GM23248 (cell line): ENCODE measurements around the gene SLC29A1. TPM values are rescaled to one million over a fixed set of nuclear protein-coding genes. Genes with fewer than 3 reads are reported as not detected.
"Not testable (repeated sequence)": the region's sequence is repeated elsewhere in the genome, so short reads cannot be mapped to it uniquely, and the experiment has no call there.

Source experiments
- DNase-seq: peaks from one replicate; pipeline ENCODE4 v3.0.0-alpha.2; 2015
- H2AFZ ChIP-seq: fragments of 200-600 bp; sonication (generic); 2 replicates; pipeline ENCODE4 v1.6.1; 2016; ENCODE audit warnings: antibody characterized with exemption
- H3F3A ChIP-seq: fragments of 200-600 bp; sonication (generic); 2 replicates; pipeline ENCODE4 v1.6.1; 2016; ENCODE audit warnings: mild to moderate bottlenecking, antibody characterized with exemption, mixed run types; ENCODE audit not compliant: insufficient read depth
- H3K27ac ChIP-seq: fragments of 200-600 bp; sonication (generic); 2 replicates; pipeline ENCODE4 v1.5.1; 2016; ENCODE audit warnings: mild to moderate bottlenecking
- H3K27me3 ChIP-seq: fragments of 200-600 bp; sonication (generic); replicated peaks from 2 replicates; pipeline ENCODE4 v1.6.1; 2016; ENCODE audit warnings: mild to moderate bottlenecking; ENCODE audit not compliant: insufficient read depth
- H3K36me3 ChIP-seq: fragments of 200-600 bp; sonication (generic); 2 replicates; pipeline ENCODE4 v1.6.1; 2016; ENCODE audit warnings: low read depth, mild to moderate bottlenecking
- H3K4me1 ChIP-seq: fragments of 200-600 bp; sonication (generic); 2 replicates; pipeline ENCODE4 v1.6.1; 2016; ENCODE audit warnings: mild to moderate bottlenecking; ENCODE audit not compliant: insufficient read depth
- H3K4me2 ChIP-seq: fragments of 200-600 bp; sonication (generic); one replicate; pipeline ENCODE4 v1.6.1; 2016; ENCODE audit warnings: mild to moderate bottlenecking; ENCODE audit not compliant: unreplicated experiment
- H3K4me3 ChIP-seq: fragments of 200-600 bp; sonication (generic); 2 replicates; pipeline ENCODE4 v1.5.1; 2016; ENCODE audit warnings: mild to moderate bottlenecking
- H3K79me2 ChIP-seq: fragments of 200-600 bp; sonication (generic); 2 replicates; pipeline ENCODE4 v1.6.1; 2016; ENCODE audit warnings: mild to moderate bottlenecking; ENCODE audit not compliant: insufficient read depth
- H3K9ac ChIP-seq: fragments of 200-600 bp; sonication (generic); 2 replicates; pipeline ENCODE4 v1.6.1; 2016; ENCODE audit warnings: mild to moderate bottlenecking
- H3K9me2 ChIP-seq: fragments of 200-600 bp; sonication (generic); 2 replicates; pipeline ENCODE4 v1.6.1; 2016; ENCODE audit warnings: mixed run types, mild to moderate bottlenecking, moderate library complexity; ENCODE audit not compliant: insufficient read depth
- H3K9me3 ChIP-seq: fragments of 200-600 bp; sonication (generic); one replicate; pipeline ENCODE4 v1.6.1; 2017; ENCODE audit warnings: low read depth
- H4K20me1 ChIP-seq: fragments of 200-600 bp; sonication (generic); 2 replicates; pipeline ENCODE4 v1.6.0; 2016; ENCODE audit not compliant: insufficient read depth
- EZH2 ChIP-seq: fragments of 200-600 bp; sonication (generic); IDR thresholded peaks from 2 replicates; pipeline ENCODE4 v1.6.1; 2018; ENCODE audit warnings: antibody characterized with exemption, mild to moderate bottlenecking; ENCODE audit not compliant: insufficient read depth, poor library complexity, severe bottlenecking
- EZH2phosphoT487 ChIP-seq: fragments of 200-600 bp; sonication (generic); IDR thresholded peaks from 2 replicates; pipeline ENCODE4 v1.6.1; 2018; ENCODE audit warnings: antibody characterized with exemption, moderate library complexity, mild to moderate bottlenecking, low read depth; ENCODE audit not compliant: insufficient read depth
- WGBS, 2 experiments: methylation state at CpG; one replicate each; pipeline ENCODE4 v1.1.6; 2015 to 2017; ENCODE audit warnings: low lambda C conversion rate in 2 of 2, low coverage in 1 of 2; ENCODE audit errors: missing lambda C conversion rate in 2 of 2; 5-methylcytosine and 5-hydroxymethylcytosine counted together
- in situ Hi-C: fragments of 300-500 bp; cut with MboI; formaldehyde crosslinking; loops from 2 replicates; pipeline ENCODE4 v1.15.0; 2020
- polyA plus RNA-seq: library from polyadenylated mRNA; unstranded; fragments of >200 nt; fragmentation: Nextera tagmentation; extraction: Ambion mirVana; gene quantifications from 2 replicates; pipeline ENCODE4 v1.2.1, GENCODE V29; 2016
- total RNA-seq: library from RNA; depleted of rRNA; stranded (reverse); fragments of >200 nt; shearing (Covaris generic); gene quantifications from 2 replicates; pipeline ENCODE4 v1.2.3, GENCODE V29; 2014

SLC29A1 gene
- total and polyA plus RNA-seq, 2 experiments from 2014 or later, result 12.2 to 18.4 TPM

DNA sequence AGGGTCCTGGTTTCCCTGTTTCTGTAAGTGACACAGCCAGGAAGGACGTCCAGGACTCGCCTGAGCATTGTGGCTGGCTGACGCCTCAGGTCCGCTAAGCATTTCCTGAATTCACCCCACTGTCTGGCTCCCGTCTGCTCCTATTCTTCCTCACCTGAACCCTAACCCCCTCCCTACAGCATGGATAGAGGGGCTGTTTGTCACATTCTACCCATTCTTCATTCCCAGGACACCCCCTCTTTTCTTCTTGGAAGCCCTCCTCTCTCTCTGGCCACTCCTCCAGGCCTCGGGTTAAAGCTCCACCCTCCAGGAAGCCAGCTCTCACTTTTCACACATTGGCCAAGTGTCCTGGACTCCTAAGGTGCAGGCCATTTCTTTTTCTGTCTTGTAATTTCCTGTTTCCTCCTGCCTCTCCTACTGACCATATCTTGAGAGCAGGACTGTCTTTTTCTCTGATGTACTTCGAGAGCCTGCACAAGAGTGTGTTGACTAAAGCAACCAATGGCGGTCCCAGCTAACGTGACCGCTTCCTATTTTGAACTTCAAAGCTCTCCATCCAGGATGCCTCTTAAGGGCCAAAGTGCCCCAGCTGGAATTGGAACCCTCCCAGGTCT lies 30.9 kb upstream of the SLC29A1 start:
- Histone ChIP-seq H3K36me3 (no peaks in the 10 kb centered on the region), H3K4me1 (no peaks in the 10 kb centered on the region), H3K27ac (no peak overlapping the region), H4K20me1 (no peaks in the 10 kb centered on the region), H3K27me3 (no peaks in the 10 kb centered on the region), H3K4me3 (no peak overlapping the region), H2AFZ (no peak overlapping the region), H3K9me2 (no peaks in the 10 kb centered on the region), H3K9ac (no peak overlapping the region), H3K4me2 (no peak overlapping the region), H3K79me2 (no peaks in the 10 kb centered on the region), H3K9me3 (no peaks in the 10 kb centered on the region), H3F3A (no peaks in the 10 kb centered on the region)
- in situ Hi-C loops, result no loop called here
- TF ChIP-seq EZH2phosphoT487, result no peak
- no peak for TF ChIP-seq EZH2
- 73 to 82% methylated on average over 10 of the region's 10 CpGs for WGBS, 2 experiments
- DNase-seq, result no peak

DNA sequence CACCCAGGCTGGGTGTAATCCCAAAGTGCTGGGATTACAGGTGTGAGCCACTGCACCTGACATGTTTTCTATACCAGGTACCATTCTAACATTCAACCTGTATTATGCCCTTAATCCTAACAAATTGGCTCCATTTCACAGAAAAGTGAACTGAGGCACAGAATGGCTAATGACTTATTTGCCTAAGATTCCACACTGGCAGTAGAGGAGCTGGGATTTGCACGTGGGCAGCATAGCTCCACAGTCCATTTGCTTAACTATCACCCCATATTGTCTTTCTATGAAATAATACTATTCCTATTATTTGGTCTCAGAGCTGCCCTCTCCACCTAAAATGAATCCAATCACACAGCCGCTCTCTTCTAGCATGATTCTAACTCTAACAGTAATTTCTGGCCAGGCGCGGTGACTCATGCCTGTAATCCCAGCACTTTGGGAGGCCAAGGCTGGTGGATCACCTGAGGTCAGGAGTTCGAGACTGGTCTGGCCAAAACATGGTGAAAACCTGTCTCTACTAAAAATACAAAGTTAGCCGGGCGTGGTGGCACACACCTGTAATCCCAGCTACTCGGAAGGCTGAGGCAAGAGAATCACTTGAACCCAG lies 30.0 kb upstream of the SLC29A1 start:
- Histone ChIP-seq H3K36me3 (no peaks in the 10 kb centered on the region), H3K4me2 (no peak overlapping the region), H3K4me1 (no peaks in the 10 kb centered on the region), H3K9me3 (no peaks in the 10 kb centered on the region), H2AFZ (no peak overlapping the region), H4K20me1 (no peaks in the 10 kb centered on the region), H3K27me3 (no peaks in the 10 kb centered on the region), H3K9me2 (no peaks in the 10 kb centered on the region), H3K27ac (no peak overlapping the region), H3K9ac (no peak overlapping the region), H3K79me2 (no peaks in the 10 kb centered on the region), H3F3A (no peaks in the 10 kb centered on the region), H3K4me3 (no peak overlapping the region)
- in situ Hi-C loops, result no loop called here
- TF ChIP-seq EZH2phosphoT487 (no peak), EZH2 (no peak)
- no peak for DNase-seq
- WGBS, 2 experiments, result 84 to 87% methylated on average over 8 of the region's 8 CpGs

DNA sequence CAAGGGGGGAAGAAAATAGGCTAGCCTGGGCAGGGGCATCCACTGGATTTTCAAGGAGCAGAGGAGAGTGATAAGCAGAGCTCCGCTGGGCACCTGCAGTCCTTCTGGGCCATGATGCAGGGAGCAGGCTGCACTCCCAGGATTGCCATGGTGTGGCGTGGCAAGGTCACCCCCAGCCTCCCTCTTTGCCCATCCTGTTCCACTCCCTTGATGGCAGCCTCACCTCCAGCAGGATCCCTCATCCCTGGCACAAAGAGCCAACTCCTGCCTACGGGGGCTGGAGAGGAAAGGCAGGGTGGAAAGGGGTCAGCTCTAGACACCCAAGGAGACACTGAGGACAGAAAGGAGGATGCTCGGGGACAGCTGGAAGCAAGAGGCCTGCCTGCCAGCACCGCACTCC lies 29.1 kb upstream of the SLC29A1 start:
- Histone ChIP-seq H3K4me3 (no peak overlapping the region), H3K27me3 (no peaks in the 10 kb centered on the region), H3K9ac (no peak overlapping the region), H3K9me2 (no peaks in the 10 kb centered on the region), H3K79me2 (no peaks in the 10 kb centered on the region), H2AFZ (no peak overlapping the region), H3F3A (no peaks in the 10 kb centered on the region), H3K36me3 (no peaks in the 10 kb centered on the region), H3K4me2 (no peak overlapping the region), H4K20me1 (no peaks in the 10 kb centered on the region), H3K27ac (no peak overlapping the region), H3K4me1 (no peaks in the 10 kb centered on the region), H3K9me3 (no peaks in the 10 kb centered on the region)
- in situ Hi-C loops, result no loop called here
- DNase-seq, result no peak
- TF ChIP-seq EZH2 (no peak), EZH2phosphoT487 (no peak)
- WGBS, 2 experiments, result 57 to 63% methylated on average over 5 of the region's 5 CpGs

DNA sequence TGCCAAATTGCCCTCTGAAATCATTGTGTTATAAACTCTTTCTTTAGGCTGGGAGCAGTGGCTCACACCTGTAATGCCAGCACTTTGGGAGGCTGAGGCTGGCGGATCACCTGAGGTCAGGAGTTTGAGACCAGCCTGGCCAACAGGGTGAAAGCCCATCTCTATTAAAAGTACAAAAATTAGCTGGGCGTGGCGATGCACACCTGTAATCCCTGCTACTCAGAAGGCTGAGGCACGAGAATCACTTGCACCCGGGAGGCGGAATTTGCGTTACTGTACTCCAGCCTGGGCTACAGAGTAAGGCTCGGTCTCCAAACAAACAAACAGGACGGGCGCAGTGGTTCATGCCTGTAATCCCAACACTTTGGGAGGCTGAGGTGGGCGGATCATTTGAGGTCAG lies 27.0 kb upstream of the SLC29A1 start:
- H3K4me1 ChIP-seq, H3K36me3 ChIP-seq, H3K4me3 ChIP-seq, H3K27me3 ChIP-seq, in situ Hi-C loops, H3K9ac ChIP-seq, H2AFZ ChIP-seq, H3K4me2 ChIP-seq, H3K79me2 ChIP-seq, H3K27ac ChIP-seq, H3K9me2 ChIP-seq, DNase-seq, H4K20me1 ChIP-seq, H3K9me3 ChIP-seq, H3F3A ChIP-seq: not testable (repeated sequence)
- 91% methylated on average over 11 of the region's 11 CpGs for WGBS, 2 experiments

DNA sequence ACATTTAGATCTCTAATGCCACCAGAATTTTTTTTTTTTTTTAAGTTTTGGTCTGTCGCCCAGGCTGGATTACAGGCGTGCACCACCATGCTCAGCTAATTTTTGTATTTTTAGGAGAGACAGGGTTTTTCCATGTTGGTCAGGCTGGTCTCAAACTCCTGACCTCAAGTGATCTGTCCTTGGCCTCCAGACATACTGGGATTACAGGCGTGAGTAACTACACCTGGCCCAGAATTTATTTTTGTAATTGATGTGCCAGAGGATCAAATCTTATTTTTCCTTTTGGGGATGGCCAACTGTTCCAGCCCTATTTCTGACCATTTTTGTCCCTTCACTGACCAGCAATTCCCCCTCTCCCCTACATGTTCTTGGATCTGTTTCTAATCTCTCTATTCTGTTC lies 24.7 kb upstream of the SLC29A1 start:
- in situ Hi-C loops, result no loop called here
- no peaks in the 10 kb centered on the region for H3K27me3 ChIP-seq
- no peaks in the 10 kb centered on the region for H3F3A ChIP-seq
- H3K9me3 ChIP-seq, result no peaks in the 10 kb centered on the region
- 89 to 90% methylated on average over 3 of the region's 3 CpGs for WGBS, 2 experiments
- H3K9me2 ChIP-seq, result no peaks in the 10 kb centered on the region
- H4K20me1 ChIP-seq, result no peaks in the 10 kb centered on the region
- no peaks in the 10 kb centered on the region for H3K4me1 ChIP-seq
- H2AFZ ChIP-seq, result no peak overlapping the region
- no peak for TF ChIP-seq EZH2
- no peak for TF ChIP-seq EZH2phosphoT487
- no peak overlapping the region for H3K27ac ChIP-seq
- H3K36me3 ChIP-seq, result no peaks in the 10 kb centered on the region
- H3K4me2 ChIP-seq, result no peak overlapping the region
- no peak overlapping the region for H3K4me3 ChIP-seq
- no peaks in the 10 kb centered on the region for H3K79me2 ChIP-seq
- H3K9ac ChIP-seq, result no peak overlapping the region
- DNase-seq, result no peak
